Measurements from ENCODE around the gene NOVA2.
A peak's percentile ranks its signal among the peaks of the same experiment; 100 is the strongest.

Gene NOVA2

GRCh38 chr19:45924891-45925447, 48.7 kb downstream of the NOVA2 start:
- no peak overlapping the region for H3K27ac ChIP-seq
- in situ Hi-C loops (cut with HindIII; ENCODE audit: low pct_ligation_motif_present, low sequenced_read_pairs), result no loop called here
- no peaks in the 10 kb centered on the region for H3K36me3 ChIP-seq (replicated peaks)
- H3K4me3 ChIP-seq (ENCODE audit: low read depth, low read length), result no peak overlapping the region
- DNase-seq, result no peak
- no peaks in the 10 kb centered on the region for H3K27me3 ChIP-seq (replicated peaks)
- no peak for TF ChIP-seq CTCF (IDR thresholded peaks at IDR 0.05; ENCODE audit: low read depth, low read length, missing control alignments)

GRCh38 chr19:45922281-45922680, 51.4 kb downstream of the NOVA2 start:
- in situ Hi-C loops (cut with HindIII; ENCODE audit: low pct_ligation_motif_present, low sequenced_read_pairs), result no loop called here
- no peak overlapping the region for H3K27ac ChIP-seq
- no peak overlapping the region for H3K4me3 ChIP-seq (ENCODE audit: low read depth, low read length)
- DNase-seq, result no peak
- H3K36me3 ChIP-seq (replicated peaks), result no peaks in the 10 kb centered on the region
- TF ChIP-seq CTCF (IDR thresholded peaks at IDR 0.05; ENCODE audit: low read depth, low read length, missing control alignments), result peak; percentile 49
- no peaks in the 10 kb centered on the region for H3K27me3 ChIP-seq (replicated peaks)

GRCh38 chr19:45920458-45920857, 53.2 kb downstream of the NOVA2 start:
- Histone ChIP-seq H3K36me3 (replicated peaks) (no peaks in the 10 kb centered on the region), H3K27me3 (replicated peaks) (no peaks in the 10 kb centered on the region), H3K4me3 (ENCODE audit: low read depth, low read length) (no peak overlapping the region), H3K27ac (no peak overlapping the region)
- no peak for DNase-seq
- in situ Hi-C loops (cut with HindIII; ENCODE audit: low pct_ligation_motif_present, low sequenced_read_pairs), result no loop called here
- TF ChIP-seq CTCF (IDR thresholded peaks at IDR 0.05; ENCODE audit: low read depth, low read length, missing control alignments), result no peak

GRCh38 chr19:45919678-45920077, 54.0 kb downstream of the NOVA2 start:
- H3K36me3 ChIP-seq (replicated peaks), result no peaks in the 10 kb centered on the region
- DNase-seq, result no peak
- H3K27ac ChIP-seq, result no peak overlapping the region
- in situ Hi-C loops (cut with HindIII; ENCODE audit: low pct_ligation_motif_present, low sequenced_read_pairs), result no loop called here
- H3K4me3 ChIP-seq (ENCODE audit: low read depth, low read length), result no peak overlapping the region
- no peak for TF ChIP-seq CTCF (IDR thresholded peaks at IDR 0.05; ENCODE audit: low read depth, low read length, missing control alignments)
- H3K27me3 ChIP-seq (replicated peaks), result no peaks in the 10 kb centered on the region

- no peak overlapping the region for H3K27ac ChIP-seq
- H3K36me3 ChIP-seq (replicated peaks), result no peaks in the 10 kb centered on the region
- no peak for TF ChIP-seq CTCF (IDR thresholded peaks at IDR 0.05; ENCODE audit: low read depth, low read length, missing control alignments)
- DNase-seq, result no peak
- no peaks in the 10 kb centered on the region for H3K27me3 ChIP-seq (replicated peaks)
- no peak overlapping the region for H3K4me3 ChIP-seq (ENCODE audit: low read depth, low read length)
- in situ Hi-C loops (cut with HindIII; ENCODE audit: low pct_ligation_motif_present, low sequenced_read_pairs), result no loop called here
Measured at GRCh38 chr19:45918721-45919120, 54.9 kb downstream of the NOVA2 start.

GRCh38 chr19:45917421-45918091, 56.1 kb downstream of the NOVA2 start:
- H3K36me3 ChIP-seq (replicated peaks), result no peaks in the 10 kb centered on the region
- in situ Hi-C loops (cut with HindIII; ENCODE audit: low pct_ligation_motif_present, low sequenced_read_pairs), result no loop called here
- DNase-seq, result no peak
- no peaks in the 10 kb centered on the region for H3K27me3 ChIP-seq (replicated peaks)
- TF ChIP-seq CTCF (IDR thresholded peaks at IDR 0.05; ENCODE audit: low read depth, low read length, missing control alignments), result no peak
- no peak overlapping the region for H3K4me3 ChIP-seq (ENCODE audit: low read depth, low read length)
- H3K27ac ChIP-seq, result no peak overlapping the region

Data from brain microvascular endothelial cell (primary cell).